ENCODE measurements around the gene BRSK1.

Gene BRSK1

GRCh38 chr19:55311397-55311796 is 27.6 kb downstream of the BRSK1 start:
- Histone ChIP-seq H3K9me2 (replicated peaks; ENCODE audit: low read depth, low read length) (no peaks in the 10 kb centered on the region), H4K20me1 (ENCODE audit: insufficient read depth, low read length, poor library complexity, severe bottlenecking) (no peaks in the 10 kb centered on the region), H3K9ac (ENCODE audit: low read depth, low read length, poor library complexity, severe bottlenecking) (no peak overlapping the region), H3K79me2 (ENCODE audit: insufficient read depth, low read length) (no peaks in the 10 kb centered on the region), H2AFZ (ENCODE audit: low read length) (no peak overlapping the region), H3K4me2 (ENCODE audit: low read depth, low read length, poor library complexity, severe bottlenecking) (no peak overlapping the region), H3K27me3 (ENCODE audit: insufficient read depth, low read length, poor library complexity, severe bottlenecking) (no peaks in the 10 kb centered on the region), H3K36me3 (ENCODE audit: insufficient read depth, low read length) (no peaks in the 10 kb centered on the region), H3K9me3 (ENCODE audit: insufficient read depth, low read depth, low read length) (no peaks in the 10 kb centered on the region), H3K4me1 (ENCODE audit: insufficient read depth, low read length, poor library complexity, severe bottlenecking) (no peaks in the 10 kb centered on the region), H3K4me3 (ENCODE audit: low read length, poor library complexity, severe bottlenecking) (no peak overlapping the region), H3F3A (ENCODE audit: low read depth) (no peaks in the 10 kb centered on the region)
- TF ChIP-seq EZH2phosphoT487 (IDR thresholded peaks at IDR 0.05; ENCODE audit: borderline replicate concordance) (no peak), CTCF (conservative IDR thresholded peaks at IDR 0.05; ENCODE audit: low read length) (no peak)

- Histone ChIP-seq H3F3A (ENCODE audit: low read depth) (no peaks in the 10 kb centered on the region), H3K9me2 (replicated peaks; ENCODE audit: low read depth, low read length) (no peaks in the 10 kb centered on the region), H3K4me3 (ENCODE audit: low read length, poor library complexity, severe bottlenecking) (no peak overlapping the region), H3K9me3 (ENCODE audit: insufficient read depth, low read depth, low read length) (no peaks in the 10 kb centered on the region), H3K4me1 (ENCODE audit: insufficient read depth, low read length, poor library complexity, severe bottlenecking) (no peaks in the 10 kb centered on the region), H3K4me2 (ENCODE audit: low read depth, low read length, poor library complexity, severe bottlenecking) (no peak overlapping the region), H2AFZ (ENCODE audit: low read length) (no peak overlapping the region), H4K20me1 (ENCODE audit: insufficient read depth, low read length, poor library complexity, severe bottlenecking) (no peaks in the 10 kb centered on the region), H3K36me3 (ENCODE audit: insufficient read depth, low read length) (no peaks in the 10 kb centered on the region), H3K79me2 (ENCODE audit: insufficient read depth, low read length) (no peaks in the 10 kb centered on the region), H3K27me3 (ENCODE audit: insufficient read depth, low read length, poor library complexity, severe bottlenecking) (no peaks in the 10 kb centered on the region), H3K9ac (ENCODE audit: low read depth, low read length, poor library complexity, severe bottlenecking) (no peak overlapping the region)
- TF ChIP-seq EZH2phosphoT487 (IDR thresholded peaks at IDR 0.05; ENCODE audit: borderline replicate concordance) (no peak), CTCF (conservative IDR thresholded peaks at IDR 0.05; ENCODE audit: low read length) (no peak)
These were observed 28.0 kb downstream of the BRSK1 start for GRCh38 chr19:55311797-55312196.

GRCh38 chr19:55312621-55313512 is 29.1 kb downstream of the BRSK1 start:
- Histone ChIP-seq H3K79me2 (ENCODE audit: insufficient read depth, low read length) (no peaks in the 10 kb centered on the region), H3K4me1 (ENCODE audit: insufficient read depth, low read length, poor library complexity, severe bottlenecking) (no peaks in the 10 kb centered on the region), H2AFZ (ENCODE audit: low read length) (no peak overlapping the region), H3K9me2 (replicated peaks; ENCODE audit: low read depth, low read length) (no peaks in the 10 kb centered on the region), H3K9me3 (ENCODE audit: insufficient read depth, low read depth, low read length) (no peaks in the 10 kb centered on the region), H4K20me1 (ENCODE audit: insufficient read depth, low read length, poor library complexity, severe bottlenecking) (no peaks in the 10 kb centered on the region), H3K9ac (ENCODE audit: low read depth, low read length, poor library complexity, severe bottlenecking) (no peak overlapping the region), H3K4me3 (ENCODE audit: low read length, poor library complexity, severe bottlenecking) (no peak overlapping the region), H3F3A (ENCODE audit: low read depth) (no peaks in the 10 kb centered on the region), H3K36me3 (ENCODE audit: insufficient read depth, low read length) (no peaks in the 10 kb centered on the region), H3K4me2 (ENCODE audit: low read depth, low read length, poor library complexity, severe bottlenecking) (no peak overlapping the region), H3K27me3 (ENCODE audit: insufficient read depth, low read length, poor library complexity, severe bottlenecking) (no peaks in the 10 kb centered on the region)
- TF ChIP-seq CTCF (conservative IDR thresholded peaks at IDR 0.05; ENCODE audit: low read length) = no peak
